ENCODE data around the gene ZNF773. TPM values are rescaled to one million over a fixed set of nuclear protein-coding genes. Genes with fewer than 3 reads are reported as not detected.

The ZNF773 gene
- total RNA-seq = 7.5 and 8.1 TPM in 2 replicates

GRCh38 chr19:57499680-57500395 lies at the start of gene ZNF773:
ZNF773 (plus strand) TSS chr19:57499938; CDS start chr19:57500081, 143 bp downstream.

GRCh38 chr19:57477191-57478008 lies 22.3 kb upstream of the ZNF773 start, which contains the start of gene ZNF772:
ZNF772 (minus strand) TSS chr19:57477566; CDS start chr19:57477309, 257 bp downstream.

DNA sequence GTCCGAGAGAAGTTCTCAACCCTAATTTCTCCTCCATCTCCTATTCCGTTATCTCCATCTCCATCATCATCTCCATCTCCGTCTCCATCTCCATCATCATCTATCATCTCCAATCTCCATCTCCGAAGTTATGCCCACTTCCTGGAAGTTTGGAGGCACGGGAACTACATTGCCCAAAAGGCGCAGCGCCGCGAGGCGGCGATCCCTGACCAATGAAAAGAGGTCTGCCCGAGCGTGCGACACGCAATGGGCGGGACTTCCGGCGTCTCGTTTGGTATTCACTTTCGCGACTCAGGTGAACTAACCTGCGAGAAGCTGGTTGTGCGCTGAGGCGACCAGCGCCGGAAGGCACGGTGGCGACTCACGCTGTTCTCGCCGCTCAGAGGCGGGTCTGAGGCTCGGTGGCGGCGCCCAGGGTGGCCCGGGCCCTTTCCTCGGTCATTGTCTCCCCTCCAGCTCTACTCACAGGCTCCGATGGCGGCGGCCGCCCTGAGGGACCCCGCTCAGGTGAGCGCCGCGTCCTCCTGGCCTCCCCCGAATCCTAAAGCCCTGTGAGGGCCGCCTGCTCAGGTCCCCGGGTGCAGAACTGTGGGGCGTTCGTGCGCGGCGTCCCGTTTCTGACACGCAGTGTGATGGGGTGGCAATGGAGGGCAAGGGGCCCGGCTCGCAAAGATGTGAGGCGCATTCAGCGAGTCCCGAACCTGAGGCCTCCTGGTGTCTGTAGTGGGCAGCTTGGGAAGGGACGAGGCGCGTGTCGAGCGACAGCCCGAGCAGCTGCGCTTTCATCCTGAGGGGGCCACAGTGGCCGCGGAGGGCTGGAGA lies 12.1 kb upstream of the ZNF773 start, which contains the start of gene ZNF419:
TSS of gene ZNF419 (plus strand) at position 274 of the 822 bp plus-strand sequence. CDS start at position 475, 201 bp downstream.

DNA sequence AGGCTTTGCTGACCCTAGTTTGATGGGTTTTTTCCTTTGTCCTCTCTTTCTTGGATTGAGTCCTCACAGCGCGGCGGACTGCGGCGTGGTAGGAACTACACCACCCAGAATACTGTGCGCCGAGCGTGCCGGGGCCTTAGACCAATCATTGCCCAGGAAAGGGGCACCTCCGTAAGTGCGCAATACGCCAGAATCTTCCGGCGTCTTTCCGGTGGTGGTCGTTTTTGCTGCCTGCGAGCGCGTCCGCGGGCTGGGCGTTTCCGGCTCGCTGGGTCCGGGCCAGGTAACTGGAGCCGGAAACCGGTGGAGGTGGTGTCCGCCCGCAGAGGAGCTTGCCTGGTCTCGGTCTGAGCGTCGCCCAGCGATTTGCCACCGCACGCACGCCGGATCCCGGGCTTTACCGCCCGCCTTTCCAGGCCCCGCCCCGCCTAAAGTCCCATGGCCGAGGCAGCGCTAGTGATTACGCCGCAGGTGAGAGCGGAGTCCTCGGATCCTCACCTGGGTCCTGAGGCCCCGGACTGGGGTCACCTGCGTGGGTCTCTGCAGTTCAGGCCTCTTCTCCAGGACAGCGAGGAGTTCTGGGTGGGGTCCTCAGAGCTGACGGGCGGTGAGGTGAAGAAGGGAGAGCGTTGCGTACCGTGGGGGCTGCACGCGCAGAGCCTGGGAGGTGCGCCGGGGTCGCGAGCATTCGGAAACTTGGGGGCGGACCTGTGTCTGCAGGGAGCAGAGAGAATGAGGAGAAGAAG lies 27.6 kb downstream of the ZNF773 start, which contains the start of gene ZNF549:
TSS of gene ZNF549 (plus strand) at position 221 of the 746 bp plus-strand sequence. CDS start at position 439, 218 bp downstream.

Other genes starting within 250 kb of the ZNF773 start
- gene ZNF460, start 219.5 kb upstream of the ZNF773 start, total RNA-seq = 40.9 and 45.5 TPM in 2 replicates
- gene ZNF543, start 179.5 kb upstream of the ZNF773 start, total RNA-seq = 7.8 and 8.5 TPM in 2 replicates
- 7.4 and 7.8 TPM in 2 replicates for gene ZNF304, start 148.7 kb upstream of the ZNF773 start, total RNA-seq
- 7.4 and 14.0 TPM in 2 replicates for gene TRAPPC2B, start 136.4 kb upstream of the ZNF773 start, total RNA-seq
- 1.6 and 2.1 TPM in 2 replicates for gene ZNF547, start 136.4 kb upstream of the ZNF773 start, total RNA-seq
- 9.7 and 15.6 TPM in 2 replicates for gene ZNF548, start 110.1 kb upstream of the ZNF773 start, total RNA-seq
- 8.2 and 11.0 TPM in 2 replicates for gene ZNF17, start 88.8 kb upstream of the ZNF773 start, total RNA-seq
- 7.8 and 13.8 TPM in 2 replicates for gene ZNF749, start 64.6 kb upstream of the ZNF773 start, total RNA-seq
- gene VN1R1, start 42.8 kb upstream of the ZNF773 start, total RNA-seq = 0.30 and 0.32 TPM in 2 replicates
- 8.8 and 13.1 TPM in 2 replicates for gene ZNF772, start 22.4 kb upstream of the ZNF773 start, total RNA-seq
- 7.3 and 8.8 TPM in 2 replicates for gene ZNF419, start 12.2 kb upstream of the ZNF773 start, total RNA-seq
- gene ZNF549, start 27.4 kb downstream of the ZNF773 start, total RNA-seq = 3.5 and 5.2 TPM in 2 replicates
- gene ZNF550, start 59.9 kb downstream of the ZNF773 start, total RNA-seq = 2.9 and 5.8 TPM in 2 replicates
- gene ZNF416, start 79.0 kb downstream of the ZNF773 start, total RNA-seq = 3.9 and 4.3 TPM in 2 replicates
- 1.6 and 2.9 TPM in 2 replicates for gene ZIK1, start 84.2 kb downstream of the ZNF773 start, total RNA-seq
- 1.4 and 7.1 TPM in 2 replicates for gene ZNF530, start 99.9 kb downstream of the ZNF773 start, total RNA-seq
- 14.9 and 18.5 TPM in 2 replicates for gene ZNF134, start 114.3 kb downstream of the ZNF773 start, total RNA-seq
- gene ZNF211, start 133.2 kb downstream of the ZNF773 start, total RNA-seq = 5.8 and 9.3 TPM in 2 replicates
- gene ZSCAN4, start 169.0 kb downstream of the ZNF773 start, total RNA-seq = not detected in 2 replicates
- gene ZNF551, start 182.0 kb downstream of the ZNF773 start, total RNA-seq = 7.4 and 9.4 TPM in 2 replicates
- 0.32 and 1.5 TPM in 2 replicates for gene ZNF154, start 209.3 kb downstream of the ZNF773 start, total RNA-seq
- gene ZNF671, start 227.7 kb downstream of the ZNF773 start, total RNA-seq = 4.2 and 7.0 TPM in 2 replicates
- gene ZNF776, start 246.9 kb downstream of the ZNF773 start, total RNA-seq = 9.9 and 12.0 TPM in 2 replicates

Data from epithelial cell of umbilical artery (primary cell).